Spleen (tissue), 11 donors: ENCODE data around the gene HLA-B. TPM values are rescaled to one million over a fixed set of nuclear protein-coding genes. Genes with fewer than 3 reads are reported as not detected.

ENCODE experiments used
- DNase-seq: peaks from one replicate; pipeline ENCODE4 v3.0.0-alpha.2; 2020
- H3K27ac ChIP-seq, 8 donors: fragments of 200-600 bp; sonication (generic) in 7 of 8; 1 replicate in 4 of 8; 2 replicates in 4 of 8; pipeline versions ENCODE4 v1.5.0 to v1.8.0; 2016 to 2021; ENCODE audit warnings: inconsistent platforms in 4 of 8, mild to moderate bottlenecking in 4 of 8, moderate library complexity in 1 of 8
- H3K27me3 ChIP-seq, 7 donors: fragments of 200-600 bp; sonication (generic) in 6 of 7; replicated peaks in 1 of 7; 1 replicate in 4 of 7; 2 replicates in 3 of 7; pipeline versions ENCODE4 v1.5.0 to v1.8.0; 2016 to 2021; ENCODE audit warnings: inconsistent platforms in 3 of 7, mild to moderate bottlenecking in 1 of 7
- H3K36me3 ChIP-seq, 6 donors: fragments of 200-600 bp; sonication (generic) in 5 of 6; 1 replicate in 4 of 6; 2 replicates in 2 of 6; pipeline versions ENCODE4 v1.5.0 to v1.8.0; 2016 to 2021; ENCODE audit warnings: inconsistent platforms in 2 of 6
- H3K4me1 ChIP-seq, 6 donors: fragments of 200-600 bp; sonication (generic) in 5 of 6; 1 replicate in 3 of 6; 2 replicates in 3 of 6; pipeline versions ENCODE4 v1.5.0 to v1.8.0; 2016 to 2021; ENCODE audit warnings: inconsistent platforms in 3 of 6
- H3K4me3 ChIP-seq, 8 donors: fragments of 200-600 bp; sonication (generic) in 7 of 8; 1 replicate in 4 of 8; 2 replicates in 4 of 8; pipeline versions ENCODE4 v1.5.0 to v1.8.0; 2016 to 2021; ENCODE audit warnings: inconsistent platforms in 4 of 8, mild to moderate bottlenecking in 4 of 8, moderate library complexity in 2 of 8
- H3K9me3 ChIP-seq, 8 donors: fragments of 200-600 bp; sonication (generic) in 7 of 8; 1 replicate in 4 of 8; 2 replicates in 4 of 8; pipeline versions ENCODE4 v1.5.0 to v1.8.0; 2016 to 2021; ENCODE audit warnings: inconsistent platforms in 4 of 8
- POLR2A ChIP-seq, 3 donors: fragments of 450-650 bp; IDR thresholded peaks; one replicate each; pipeline ENCODE4 v1.5.1; 2017; ENCODE audit warnings: antibody characterized with exemption in 3 of 3, mild to moderate bottlenecking in 1 of 3
- POLR2AphosphoS5 ChIP-seq, 3 donors: sonication (generic); formaldehyde crosslinking; IDR thresholded peaks; one replicate each; pipeline ENCODE4 v1.5.1; 2017; ENCODE audit warnings: antibody characterized with exemption in 3 of 3
- WGBS, 5 donors: extraction: QIAGEN DNeasy Blood & Tissue Kit in 3 of 5; methylation state at CpG; one replicate each; pipeline versions ENCODE4 v1.1.5 to v1.1.7; 2013 to 2018; 5-methylcytosine and 5-hydroxymethylcytosine counted together
- intact Hi-C: fragments of 100-400 bp; cut with DNase I; formaldehyde crosslinking; loops from one replicate; pipeline ENCODE4 v1.15.0; 2023; ENCODE audit warnings: low total_unique reads
- polyA plus RNA-seq, 3 donors: library from polyadenylated mRNA; stranded (reverse); fragments of 200-250 nt; gene quantifications; one replicate each; pipeline ENCODE4 v1.2.1, GENCODE V29; 2013
- total RNA-seq, 7 donors: library from RNA; depleted of rRNA in 3 of 7; stranded (reverse); fragments of >200 nt in 3 of 7; fragmentation: NEBNext Ultra II Directional in 4 of 7; extraction: Animal tissue kit (Norgen Biotek cat#: 25700) in 4 of 7; gene quantifications; one replicate each; pipeline versions ENCODE4 v1.1.0 to v1.2.1, GENCODE V29; 2016 to 2021
- TF ChIP-seq, protein P1 (sequence below), 11 experiments: fragments of 200-600 bp in 7 of 11; fragments of 450-650 bp in 4 of 11; sonication (generic) in 4 of 11; IDR thresholded peaks in 8 of 11; conservative IDR thresholded peaks in 3 of 11; 1 replicate in 7 of 11; 2 replicates in 4 of 11; pipeline versions ENCODE4 v1.4.0 to v1.8.0; 2016 to 2021; ENCODE audit warnings: antibody characterized with exemption in 11 of 11, inconsistent platforms in 4 of 11, mild to moderate bottlenecking in 1 of 11
- donor health status: healthy with polysubstance abuse.
- donor health status: DM: no; HTN: no; CAD: no; lungs with moderate emphysema.
- donor health status: DM: no; HTN: no; CAD: no.
- donor health status: Bipolar disorder and iron deficiency.
- donor health status: healthy.
- donor health status: DM: no; HTN: no; CAD: no.
- donor health status: DM: yes; HTN: yes; CAD: no.

HLA-B gene
- total and polyA plus RNA-seq, 10 donors, result 2,503 to 5,675 (median 4,667) TPM

DNA sequence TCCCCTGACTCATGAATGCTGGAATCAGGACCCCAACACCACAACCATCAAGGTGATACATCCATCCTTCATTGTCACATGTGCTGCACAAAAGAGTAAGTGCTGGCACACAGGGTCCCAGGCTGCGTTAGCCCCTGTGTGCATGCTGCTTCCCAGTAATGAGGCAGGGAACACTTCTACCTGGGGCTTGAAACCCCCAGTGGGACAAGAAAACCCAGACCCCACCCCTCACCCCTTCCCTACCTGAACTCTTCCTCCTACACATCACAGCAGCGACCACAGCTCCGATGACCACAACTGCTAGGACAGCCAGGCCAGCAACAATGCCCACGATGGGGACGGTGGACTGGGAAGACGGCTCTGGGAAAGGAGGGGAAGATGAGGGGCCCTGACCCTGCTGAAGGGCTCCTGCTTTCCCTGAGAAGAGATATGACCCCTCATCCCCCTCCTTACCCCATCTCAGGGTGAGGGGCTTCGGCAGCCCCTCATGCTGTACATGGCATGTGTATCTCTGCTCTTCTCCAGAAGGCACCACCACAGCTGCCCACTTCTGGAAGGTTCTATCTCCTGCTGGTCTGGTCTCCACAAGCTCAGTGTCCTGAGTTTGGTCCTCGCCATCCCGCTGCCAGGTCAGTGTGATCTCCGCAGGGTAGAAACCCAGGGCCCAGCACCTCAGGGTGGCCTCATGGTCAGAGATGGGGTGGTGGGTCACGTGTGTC, 2.0 kb downstream of the HLA-B start:
- no peaks in the 10 kb centered on the region for H3K27me3 ChIP-seq
- no peak for TF ChIP-seq POLR2A (IDR thresholded peaks at IDR 0.05)
- TF ChIP-seq POLR2AphosphoS5 (IDR thresholded peaks at IDR 0.05), result peak in 2 of 3 donors; percentile 7 to 40
- TF ChIP-seq, protein P1, sequence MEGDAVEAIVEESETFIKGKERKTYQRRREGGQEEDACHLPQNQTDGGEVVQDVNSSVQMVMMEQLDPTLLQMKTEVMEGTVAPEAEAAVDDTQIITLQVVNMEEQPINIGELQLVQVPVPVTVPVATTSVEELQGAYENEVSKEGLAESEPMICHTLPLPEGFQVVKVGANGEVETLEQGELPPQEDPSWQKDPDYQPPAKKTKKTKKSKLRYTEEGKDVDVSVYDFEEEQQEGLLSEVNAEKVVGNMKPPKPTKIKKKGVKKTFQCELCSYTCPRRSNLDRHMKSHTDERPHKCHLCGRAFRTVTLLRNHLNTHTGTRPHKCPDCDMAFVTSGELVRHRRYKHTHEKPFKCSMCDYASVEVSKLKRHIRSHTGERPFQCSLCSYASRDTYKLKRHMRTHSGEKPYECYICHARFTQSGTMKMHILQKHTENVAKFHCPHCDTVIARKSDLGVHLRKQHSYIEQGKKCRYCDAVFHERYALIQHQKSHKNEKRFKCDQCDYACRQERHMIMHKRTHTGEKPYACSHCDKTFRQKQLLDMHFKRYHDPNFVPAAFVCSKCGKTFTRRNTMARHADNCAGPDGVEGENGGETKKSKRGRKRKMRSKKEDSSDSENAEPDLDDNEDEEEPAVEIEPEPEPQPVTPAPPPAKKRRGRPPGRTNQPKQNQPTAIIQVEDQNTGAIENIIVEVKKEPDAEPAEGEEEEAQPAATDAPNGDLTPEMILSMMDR (IDR thresholded peaks at IDR 0.05 in 8 of 11, conservative IDR thresholded peaks at IDR 0.05 in 3 of 11), result no peak
- H3K9me3 ChIP-seq, result no peaks in the 10 kb centered on the region
- H3K4me1 ChIP-seq, result peaks cover 19 to 64% (median 46%) of the 10 kb centered on the region in 6 donors
- H3K36me3 ChIP-seq, result peaks cover 0 to 41% (median 27%) of the 10 kb centered on the region in 6 donors
- intact Hi-C loops, result loop anchor here (5.0 kb wide), 1 partner anchor 83 kb away; the partner anchor contains the start of gene HLA-C
- H3K27ac ChIP-seq, result peak overlapping the region in 6 of 8 donors; percentile 20 to 98 (median 92)
- 30 to 54% (median 44%) methylated on average over 10 to 11 of the region's 11 CpGs for WGBS, 5 donors
- H3K4me3 ChIP-seq, result peak overlapping the region; percentile 61 to 87 (median 70)
- peak; percentile 71 for DNase-seq

DNA sequence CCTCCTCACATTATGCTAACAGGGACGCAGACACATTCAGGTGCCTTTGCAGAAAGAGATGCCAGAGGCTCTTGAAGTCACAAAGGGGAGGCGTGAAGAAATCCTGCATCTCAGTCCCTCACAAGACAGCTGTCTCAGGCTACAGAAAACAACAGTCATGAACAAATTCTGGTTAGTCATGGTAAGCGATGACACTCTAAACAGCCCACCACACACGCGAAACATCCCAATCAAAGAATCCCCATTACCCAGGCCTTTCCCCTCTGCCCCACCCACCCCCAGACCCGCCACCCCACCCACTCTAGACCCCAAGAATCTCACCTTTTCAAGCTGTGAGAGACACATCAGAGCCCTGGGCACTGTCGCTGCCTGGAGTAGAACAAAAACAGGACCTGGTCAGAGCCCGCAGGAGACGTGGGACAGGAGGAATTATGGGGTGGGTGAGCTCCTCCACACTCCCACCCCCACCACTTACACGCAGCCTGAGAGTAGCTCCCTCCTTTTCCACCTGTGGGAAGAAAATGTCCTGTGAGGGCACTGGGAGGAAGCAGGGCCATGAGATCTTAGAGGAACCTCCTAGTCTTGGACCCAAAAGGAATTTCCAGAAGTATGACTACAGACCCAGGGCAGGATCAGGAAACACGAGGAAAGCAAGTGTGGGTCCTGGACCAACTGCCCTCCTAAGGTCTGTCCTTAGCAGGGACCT, 2.7 kb downstream of the HLA-B start:
- TF ChIP-seq, protein P1 (IDR thresholded peaks at IDR 0.05 in 8 of 11, conservative IDR thresholded peaks at IDR 0.05 in 3 of 11), result no peak
- TF ChIP-seq POLR2A (IDR thresholded peaks at IDR 0.05), result no peak
- no peak for TF ChIP-seq POLR2AphosphoS5 (IDR thresholded peaks at IDR 0.05)
- Histone ChIP-seq H3K4me1 (peaks cover 19 to 64% (median 46%) of the 10 kb centered on the region in 6 donors), H3K27me3 (no peaks in the 10 kb centered on the region), H3K9me3 (no peaks in the 10 kb centered on the region), H3K4me3 (peak overlapping the region; percentile 61 to 87 (median 70)), H3K27ac (peak overlapping the region in 5 of 8 donors; percentile 20 to 98 (median 93)), H3K36me3 (peaks cover 0 to 41% (median 27%) of the 10 kb centered on the region in 6 donors)
- WGBS, 5 donors, result 27 to 57% (median 43%) methylated on average over 9 to 11 of the region's 11 CpGs
- DNase-seq, result no peak
- intact Hi-C loops, result loop anchor here (5.0 kb wide), 1 partner anchor 82 kb away; the partner anchor contains the start of gene HLA-C

DNA sequence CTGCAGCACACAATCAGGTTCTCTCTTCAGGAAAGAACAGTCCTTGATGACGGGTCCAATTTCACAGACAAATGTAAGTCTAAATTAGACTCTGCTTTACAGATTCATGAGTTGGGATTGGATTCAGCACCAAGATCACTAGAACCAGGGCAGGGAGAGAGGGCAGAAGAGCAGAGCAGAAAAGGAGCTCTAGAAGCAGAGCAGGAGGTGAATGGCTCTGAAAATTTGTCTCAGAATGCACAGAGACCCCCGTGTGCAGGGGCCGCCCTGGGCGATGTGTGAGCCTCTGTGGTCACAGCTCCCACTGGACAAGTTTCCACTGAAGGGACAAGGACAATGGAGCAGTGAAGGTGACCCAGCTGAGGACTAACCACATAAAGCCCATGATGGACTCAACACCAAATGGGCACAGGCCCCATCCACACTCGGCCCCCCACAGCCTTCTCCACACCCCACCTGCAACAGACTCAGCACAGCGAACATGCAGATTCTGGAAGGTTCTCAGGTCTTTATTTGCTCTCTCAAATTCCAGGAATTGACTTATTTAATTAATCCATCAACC, 3.5 kb downstream of the HLA-B start:
- Histone ChIP-seq H3K4me3 (peak overlapping the region in 7 of 8 donors; percentile 62 to 87 (median 73)), H3K4me1 (peaks cover 19 to 57% (median 43%) of the 10 kb centered on the region in 6 donors), H3K9me3 (no peaks in the 10 kb centered on the region), H3K27me3 (no peaks in the 10 kb centered on the region), H3K27ac (peak overlapping the region in 5 of 8 donors; percentile 4 to 46 (median 18)), H3K36me3 (peaks cover 0 to 41% (median 27%) of the 10 kb centered on the region in 6 donors)
- no peak for DNase-seq
- intact Hi-C loops, result loop anchor here (5.0 kb wide), 1 partner anchor 81 kb away; the partner anchor contains the start of gene HLA-C
- 46 to 74% (median 59%) methylated on average over 6 of the region's 6 CpGs for WGBS, 5 donors
- TF ChIP-seq, protein P1 (IDR thresholded peaks at IDR 0.05 in 8 of 11, conservative IDR thresholded peaks at IDR 0.05 in 3 of 11), result no peak
- TF ChIP-seq POLR2AphosphoS5 (IDR thresholded peaks at IDR 0.05) (peak in 1 of 3 donors; percentile 54), POLR2A (IDR thresholded peaks at IDR 0.05) (no peak)
